ENCODE measurements around the gene AP1B1. TPM values are rescaled to one million over a fixed set of nuclear protein-coding genes. Genes with fewer than 3 reads are reported as not detected.

AP1B1 gene
- total RNA-seq, 1 donor, result 65.6 TPM

DNA sequence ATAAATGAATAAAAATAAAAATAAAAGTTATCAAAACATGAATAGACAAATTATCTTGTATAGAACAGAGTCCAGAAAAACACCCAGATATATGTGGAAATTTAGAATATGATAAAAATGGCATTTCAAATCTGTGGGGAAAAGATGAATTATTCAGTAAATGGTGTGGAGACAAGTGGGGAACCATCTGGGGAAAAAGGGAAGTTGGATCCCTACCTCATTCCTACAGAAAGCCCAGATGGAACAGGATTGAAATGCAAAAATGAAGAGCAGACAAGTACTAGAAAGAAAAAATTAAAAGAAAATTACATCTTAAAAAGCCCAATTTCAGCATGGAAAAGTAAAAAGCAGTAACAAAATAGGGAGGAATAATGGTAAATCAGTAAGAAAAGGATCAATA, 64.7 kb downstream of the AP1B1 start:
- H3K4me3 ChIP-seq (ENCODE audit: low read depth, low read length), result no peak overlapping the region
- no peak for DNase-seq (ENCODE audit: low read depth)
- TF ChIP-seq, protein P1, sequence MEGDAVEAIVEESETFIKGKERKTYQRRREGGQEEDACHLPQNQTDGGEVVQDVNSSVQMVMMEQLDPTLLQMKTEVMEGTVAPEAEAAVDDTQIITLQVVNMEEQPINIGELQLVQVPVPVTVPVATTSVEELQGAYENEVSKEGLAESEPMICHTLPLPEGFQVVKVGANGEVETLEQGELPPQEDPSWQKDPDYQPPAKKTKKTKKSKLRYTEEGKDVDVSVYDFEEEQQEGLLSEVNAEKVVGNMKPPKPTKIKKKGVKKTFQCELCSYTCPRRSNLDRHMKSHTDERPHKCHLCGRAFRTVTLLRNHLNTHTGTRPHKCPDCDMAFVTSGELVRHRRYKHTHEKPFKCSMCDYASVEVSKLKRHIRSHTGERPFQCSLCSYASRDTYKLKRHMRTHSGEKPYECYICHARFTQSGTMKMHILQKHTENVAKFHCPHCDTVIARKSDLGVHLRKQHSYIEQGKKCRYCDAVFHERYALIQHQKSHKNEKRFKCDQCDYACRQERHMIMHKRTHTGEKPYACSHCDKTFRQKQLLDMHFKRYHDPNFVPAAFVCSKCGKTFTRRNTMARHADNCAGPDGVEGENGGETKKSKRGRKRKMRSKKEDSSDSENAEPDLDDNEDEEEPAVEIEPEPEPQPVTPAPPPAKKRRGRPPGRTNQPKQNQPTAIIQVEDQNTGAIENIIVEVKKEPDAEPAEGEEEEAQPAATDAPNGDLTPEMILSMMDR (IDR thresholded peaks at IDR 0.05; ENCODE audit: insufficient read depth, low read depth, low read length), result no peak

DNA sequence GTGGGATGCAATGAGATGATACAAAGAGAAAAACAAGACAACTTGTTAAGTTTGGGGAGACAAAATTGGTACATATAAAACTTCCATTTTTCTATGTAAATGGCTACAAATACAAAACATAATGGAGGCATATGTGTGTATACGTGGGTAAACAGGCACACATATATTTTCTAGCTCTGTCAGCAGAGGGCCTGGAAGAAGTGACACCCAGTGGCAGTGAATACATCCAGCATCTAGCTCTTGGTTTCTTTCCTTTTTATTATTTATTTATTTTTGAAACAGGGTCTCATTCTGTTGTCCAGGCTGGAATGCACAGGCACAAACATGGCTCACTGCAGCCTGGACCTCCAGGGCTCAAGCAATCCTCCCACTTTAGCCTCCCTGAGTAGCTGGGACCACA, 67.8 kb downstream of the AP1B1 start:
- H3K4me3 ChIP-seq (ENCODE audit: low read depth, low read length), result no peak overlapping the region
- TF ChIP-seq, protein P1 (IDR thresholded peaks at IDR 0.05; ENCODE audit: insufficient read depth, low read depth, low read length), result peak; percentile 16
- DNase-seq (ENCODE audit: low read depth), result no peak

DNA sequence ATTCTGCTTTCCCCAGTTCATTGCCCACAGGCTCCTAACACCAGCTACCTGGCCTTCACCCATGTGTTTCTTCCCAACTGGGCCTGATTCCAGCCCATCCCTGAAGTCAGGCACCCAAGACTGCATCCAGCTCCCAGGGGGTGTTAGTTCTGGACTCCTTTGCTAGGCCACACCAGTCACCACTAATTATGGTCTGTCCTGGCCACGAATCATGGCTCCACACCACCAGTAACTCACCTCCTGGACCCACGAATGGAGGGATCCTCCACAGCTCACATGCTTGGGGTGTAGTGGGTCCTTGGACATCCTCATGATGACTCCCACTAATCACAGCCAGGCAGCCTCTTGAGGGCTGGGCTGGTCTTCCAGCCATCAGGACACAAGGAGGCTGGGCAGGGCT, 69.3 kb downstream of the AP1B1 start:
- no peak overlapping the region for H3K4me3 ChIP-seq (ENCODE audit: low read depth, low read length)
- DNase-seq (ENCODE audit: low read depth), result no peak
- TF ChIP-seq, protein P1 (IDR thresholded peaks at IDR 0.05; ENCODE audit: insufficient read depth, low read depth, low read length), result no peak

DNA sequence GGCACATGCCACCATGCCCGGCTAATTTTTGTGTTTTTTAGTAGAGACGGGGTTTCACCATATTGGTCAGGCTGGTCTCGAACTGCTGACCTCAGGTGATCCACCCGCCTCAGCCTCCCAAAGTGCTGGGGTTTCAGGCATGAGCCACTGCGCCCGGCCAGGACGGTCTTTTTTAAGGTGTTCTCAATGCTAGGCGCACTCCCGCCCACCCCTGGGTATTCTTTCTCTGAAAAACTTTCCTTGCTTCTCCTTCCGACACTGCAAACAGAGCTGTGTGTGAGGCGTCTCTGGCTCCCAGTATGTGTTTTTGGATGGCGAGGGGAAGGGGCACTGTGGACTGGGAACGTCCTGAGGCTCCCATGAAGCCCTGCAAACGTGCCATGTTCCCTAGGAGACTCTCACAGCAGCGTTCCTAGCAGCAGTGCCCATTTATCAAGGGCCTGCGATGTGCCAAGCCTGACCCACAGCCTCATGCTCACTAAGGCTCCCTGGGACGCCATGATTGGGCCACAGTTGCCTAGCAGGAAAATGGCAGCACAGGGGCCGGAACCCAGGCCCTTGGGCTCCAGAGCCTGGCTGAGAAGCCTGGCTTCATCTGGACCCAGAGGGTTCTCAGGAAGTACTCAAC, 70.4 kb downstream of the AP1B1 start:
- DNase-seq (ENCODE audit: low read depth), result no peak
- no peak overlapping the region for H3K4me3 ChIP-seq (ENCODE audit: low read depth, low read length)
- TF ChIP-seq, protein P1 (IDR thresholded peaks at IDR 0.05; ENCODE audit: insufficient read depth, low read depth, low read length), result no peak

DNA sequence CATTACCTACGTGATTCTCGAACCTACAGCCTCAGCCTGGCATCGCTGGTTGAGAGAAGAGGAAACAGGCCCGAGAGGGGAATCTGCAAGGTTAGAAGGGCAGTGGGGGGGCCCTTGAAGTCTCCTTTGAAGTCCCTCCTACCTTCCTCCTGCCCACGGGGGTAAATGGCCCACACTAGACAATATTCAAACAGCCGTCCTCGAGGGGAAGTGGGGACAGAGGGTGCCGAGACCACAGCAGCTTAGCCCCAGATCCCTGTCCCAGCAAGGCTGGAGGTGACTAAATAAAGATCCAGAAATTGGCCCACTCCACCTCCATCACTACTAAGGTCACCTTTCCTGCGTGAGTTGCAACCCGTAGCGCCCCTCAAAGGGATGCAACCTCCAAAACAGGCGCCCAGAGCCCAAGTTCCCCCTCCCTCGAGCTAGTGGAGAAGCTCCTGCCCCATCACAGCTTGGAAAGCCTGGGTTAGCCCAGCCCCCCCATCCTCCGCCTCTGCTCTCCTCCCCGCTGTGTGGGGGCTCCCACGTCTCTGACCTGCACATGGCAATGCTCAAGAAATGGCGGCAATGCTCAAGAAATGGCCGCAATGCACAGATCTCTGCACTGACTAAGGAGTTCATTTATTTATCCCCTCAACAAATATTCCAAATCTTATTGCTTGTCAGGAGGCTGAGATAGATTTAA, 72.1 kb downstream of the AP1B1 start:
- DNase-seq (ENCODE audit: low read depth), result no peak
- H3K4me3 ChIP-seq (ENCODE audit: low read depth, low read length), result no peak overlapping the region
- TF ChIP-seq, protein P1 (IDR thresholded peaks at IDR 0.05; ENCODE audit: insufficient read depth, low read depth, low read length), result no peak

DNA sequence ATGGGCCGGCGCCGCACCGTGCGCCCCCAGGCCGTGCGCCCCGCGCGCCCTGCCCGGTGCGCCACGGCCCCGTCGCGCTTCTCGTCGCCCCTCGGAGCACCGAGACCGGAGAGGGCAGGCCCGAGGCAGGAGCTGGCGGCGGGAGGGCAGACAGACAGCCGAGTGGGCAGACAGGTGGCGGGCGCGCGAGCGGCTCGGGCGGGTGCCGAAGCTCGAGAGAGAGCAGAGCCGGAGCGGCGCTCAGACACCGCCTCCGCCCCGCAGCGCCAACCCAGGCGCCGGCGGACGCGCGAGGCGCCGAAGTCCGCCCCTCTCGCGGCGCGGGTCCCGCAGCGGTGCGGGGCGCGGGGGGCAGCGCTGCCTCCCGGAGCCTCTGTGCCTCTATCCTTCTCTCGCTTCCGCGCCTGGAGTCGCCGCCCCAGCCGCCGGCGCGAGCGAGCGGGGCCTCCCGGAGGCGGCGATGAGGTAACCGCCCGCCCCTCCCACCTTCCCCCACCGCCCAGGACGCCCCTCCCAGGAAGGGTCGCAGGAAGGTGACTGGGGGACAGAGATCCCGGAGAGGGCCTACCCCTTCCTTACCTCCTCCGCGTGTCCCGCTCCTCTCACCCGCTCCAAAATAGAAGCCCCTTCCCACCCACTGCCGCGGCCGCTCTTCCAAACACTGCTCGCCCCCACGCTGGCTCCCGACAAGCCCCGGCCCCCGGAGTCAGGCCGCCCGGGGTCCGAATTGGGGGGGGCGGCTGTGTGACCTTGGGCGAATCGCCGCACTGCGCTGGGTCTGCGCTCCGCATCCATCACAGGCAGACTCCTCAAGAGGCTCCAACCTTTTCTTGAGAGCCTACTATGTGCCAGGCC, 72.9 kb downstream of the AP1B1 start, which contains the start of gene RASL10A:
Gene RASL10A, minus strand, starts transcription at position 412 of the 855 bp plus-strand sequence. CDS start 451 bp downstream, outside the sequence.
- TF ChIP-seq, protein P1 (IDR thresholded peaks at IDR 0.05; ENCODE audit: insufficient read depth, low read depth, low read length), result no peak
- no peak for DNase-seq (ENCODE audit: low read depth)
- peak within 1 kb of the TSS; percentile 12 for H3K4me3 ChIP-seq (ENCODE audit: low read depth, low read length)
